IMR-90 (cell line): ENCODE measurements around the gene SLC34A3. TPM values are rescaled to one million over a fixed set of nuclear protein-coding genes. Genes with fewer than 3 reads are reported as not detected.

Source experiments
- ATAC-seq: fragments of 200-7000 bp; cut with Tn5 transposase; 2 replicates; pipeline ENCODE4 v1.9.1; 2020; ENCODE audit warnings: low read depth, mild to moderate bottlenecking, moderate library complexity
- BruUV-seq: library from RNA; stranded (reverse); fragments of 400-500 nt; replicated peaks from 2 replicates; lab custom pipeline; 2021; lab: Mats Ljungman, UMichigan
- CTCF ChIA-PET: fragments of 300-600 bp; formaldehyde crosslinking; extraction: SDS; loops from one replicate; lab custom pipeline; 2021; ENCODE audit warnings: antibody characterized with exemption; lab: Yijun Ruan, JAX
- POLR2A ChIA-PET: fragments of 300-600 bp; sonication (Branson Sonifier 250); formaldehyde crosslinking; loops from one replicate; lab custom pipeline; 2022; ENCODE audit warnings: antibody characterized with exemption; ENCODE audit not compliant: unreplicated experiment; lab: Charles Lee
- DNase-seq: peaks from one replicate; pipeline ENCODE4 v3.0.0; 2013
- H2AFZ ChIP-seq: replicated peaks from 2 replicates; pipeline ENCODE3; 2013; ENCODE audit warnings: low read length, mild to moderate bottlenecking; ENCODE audit not compliant: poor library complexity
- H2AK5ac ChIP-seq: 2 replicates; pipeline ENCODE4 v1.6.1; 2013; ENCODE audit warnings: low read depth, low read length, inconsistent platforms
- H2AK9ac ChIP-seq: replicated peaks from 2 replicates; pipeline ENCODE3; 2013; ENCODE audit warnings: mild to moderate bottlenecking, low read depth, low read length, moderate library complexity; ENCODE audit not compliant: poor library complexity
- H2BK120ac ChIP-seq: 2 replicates; pipeline ENCODE4 v1.6.1; 2013; ENCODE audit warnings: low read depth, low read length, inconsistent platforms
- H2BK15ac ChIP-seq: 3 replicates; pipeline ENCODE4 v1.6.1; 2013; ENCODE audit warnings: low read depth, low read length, inconsistent platforms
- H2BK20ac ChIP-seq: 2 replicates; pipeline ENCODE4 v1.6.1; 2013; ENCODE audit warnings: low read depth, mild to moderate bottlenecking, inconsistent platforms, low read length, moderate library complexity
- H2BK5ac ChIP-seq: 2 replicates; pipeline ENCODE4 v1.6.1; 2013; ENCODE audit warnings: mild to moderate bottlenecking, low read depth, low read length, inconsistent platforms; ENCODE audit not compliant: poor library complexity, severe bottlenecking
- H3K14ac ChIP-seq: replicated peaks from 2 replicates; pipeline ENCODE4 v1.6.1; 2013; ENCODE audit warnings: low read depth, low read length, inconsistent platforms
- H3K18ac ChIP-seq: 2 replicates; pipeline ENCODE4 v1.6.1; 2013; ENCODE audit warnings: low read depth, low read length, control low read depth
- H3K23ac ChIP-seq: 2 replicates; pipeline ENCODE4 v1.6.1; 2013; ENCODE audit warnings: low read depth, low read length, inconsistent platforms
- H3K27ac ChIP-seq: 2 replicates; pipeline ENCODE4 v1.5.1; 2013; ENCODE audit warnings: mild to moderate bottlenecking, control low read depth, low read length; ENCODE audit not compliant: insufficient read depth
- H3K27me3 ChIP-seq: 2 replicates; pipeline ENCODE4 v1.6.1; 2013; ENCODE audit warnings: low read length; ENCODE audit not compliant: control insufficient read depth, insufficient read depth
- H3K36me3 ChIP-seq: 2 replicates; pipeline ENCODE4 v1.6.1; 2013; ENCODE audit warnings: low read length, mixed read lengths; ENCODE audit not compliant: control insufficient read depth, insufficient read depth
- H3K4ac ChIP-seq: 2 replicates; pipeline ENCODE4 v1.6.1; 2013; ENCODE audit warnings: low read depth, low read length, inconsistent platforms
- H3K4me1 ChIP-seq: 2 replicates; pipeline ENCODE4 v1.6.1; 2013; ENCODE audit warnings: low read length, mixed read lengths; ENCODE audit not compliant: control insufficient read depth, insufficient read depth
- H3K4me2 ChIP-seq: 2 replicates; pipeline ENCODE4 v1.6.1; 2013; ENCODE audit warnings: low read depth, mild to moderate bottlenecking, control low read depth, low read length, moderate library complexity
- H3K4me3 ChIP-seq: 2 replicates; pipeline ENCODE4 v1.5.1; 2013; ENCODE audit warnings: low read depth, mild to moderate bottlenecking, control low read depth, low read length, moderate library complexity; ENCODE audit not compliant: insufficient read depth
- H3K56ac ChIP-seq: 2 replicates; pipeline ENCODE4 v1.6.1; 2013; ENCODE audit warnings: low read length, inconsistent platforms; ENCODE audit not compliant: insufficient read depth; ENCODE audit errors: extremely low read depth
- H3K79me1 ChIP-seq, 2 experiments: 2 replicates each; pipeline ENCODE4 v1.6.1; 2013; ENCODE audit warnings: low read length in 2 of 2, inconsistent platforms in 1 of 2, low read depth in 1 of 2
- H3K9ac ChIP-seq: 2 replicates; pipeline ENCODE4 v1.6.1; 2013; ENCODE audit warnings: low read depth, low read length, control low read depth
- H3K9me1 ChIP-seq: 2 replicates; pipeline ENCODE4 v1.6.1; 2013; ENCODE audit warnings: low read length, inconsistent platforms; ENCODE audit not compliant: insufficient read depth
- H3K9me3 ChIP-seq: 2 replicates; pipeline ENCODE4 v1.6.1; 2013; ENCODE audit warnings: low read length; ENCODE audit not compliant: control insufficient read depth, insufficient read depth
- H4K20me1 ChIP-seq: 2 replicates; pipeline ENCODE4 v1.6.1; 2013; ENCODE audit warnings: low read length, inconsistent platforms; ENCODE audit not compliant: insufficient read depth
- H4K5ac ChIP-seq: 2 replicates; pipeline ENCODE4 v1.6.1; 2013; ENCODE audit warnings: mild to moderate bottlenecking, low read depth, low read length, control low read depth
- H4K8ac ChIP-seq, 2 experiments: 2 replicates each; pipeline ENCODE4 v1.6.1; 2013; ENCODE audit warnings: low read depth in 2 of 2, low read length in 2 of 2, control low read depth in 1 of 2, inconsistent platforms in 1 of 2
- H4K91ac ChIP-seq: 2 replicates; pipeline ENCODE4 v1.6.1; 2013; ENCODE audit warnings: low read depth, low read length, inconsistent platforms; ENCODE audit not compliant: insufficient read depth
- MAFK ChIP-seq: IDR thresholded peaks from 2 replicates; pipeline ENCODE4 v1.6.1; 2012; ENCODE audit warnings: low read depth, low read length, improper control_type of control experiment
- MXI1 ChIP-seq: IDR thresholded peaks from 2 replicates; pipeline ENCODE4 v1.6.1; 2012; ENCODE audit warnings: low read depth, mild to moderate bottlenecking, low read length, moderate library complexity, borderline replicate concordance
- RFX5 ChIP-seq: IDR thresholded peaks from 2 replicates; pipeline ENCODE4 v1.8.0; 2012; ENCODE audit warnings: low read depth, mild to moderate bottlenecking, low read length, moderate library complexity
- WGBS, 2 experiments: methylation state at CpG; one replicate each; pipeline versions ENCODE4 v1.1.5 to v1.1.7; 2013; ENCODE audit warnings: missing lambda C conversion rate in 2 of 2; ENCODE audit not compliant: insufficient read length in 1 of 2; ENCODE audit errors: extremely low coverage in 2 of 2; 5-methylcytosine and 5-hydroxymethylcytosine counted together
- dilution Hi-C: fragments of 300-500 bp; cut with HindIII; formaldehyde crosslinking; loops from one replicate; pipeline ENCODE4 v1.14.3; 2018; ENCODE audit warnings: low sequenced_read_pairs; ENCODE audit not compliant: unreplicated experiment
- in situ Hi-C: fragments of 300-500 bp; cut with MboI; formaldehyde crosslinking; loops from 3 replicates; pipeline ENCODE4 v1.14.3; 2019; ENCODE audit warnings: low sequenced_read_pairs, inconsistent platforms, mixed read lengths
- intact Hi-C: fragments of 100-400 bp; cut with micrococcal nuclease; formaldehyde crosslinking; loops from 2 replicates; pipeline ENCODE4 v1.10.0; 2022
- polyA plus RNA-seq, 3 experiments: library from polyadenylated mRNA; depleted of rRNA; stranded (reverse); fragments of >200 nt; gene quantifications; 2 replicates each; pipeline ENCODE4 v1.2.3, GENCODE V29; 2012; ENCODE audit warnings: low replicate concordance in 1 of 3
- total RNA-seq: library from RNA; depleted of rRNA; stranded (reverse); fragments of >200 nt; gene quantifications from 2 replicates; pipeline ENCODE4 v1.2.3, GENCODE V29; 2012
- TF ChIP-seq, protein P1 (sequence below): fragments of 150-350 bp; IDR thresholded peaks from 2 replicates; pipeline ENCODE4 v1.6.1; 2017; ENCODE audit warnings: mild to moderate bottlenecking, antibody characterized with exemption, low read length, low read depth

SLC34A3 gene
- total and polyA plus RNA-seq, 2 of the 4 experiments (the other 2 are of a cell fraction), result not detected

DNA sequence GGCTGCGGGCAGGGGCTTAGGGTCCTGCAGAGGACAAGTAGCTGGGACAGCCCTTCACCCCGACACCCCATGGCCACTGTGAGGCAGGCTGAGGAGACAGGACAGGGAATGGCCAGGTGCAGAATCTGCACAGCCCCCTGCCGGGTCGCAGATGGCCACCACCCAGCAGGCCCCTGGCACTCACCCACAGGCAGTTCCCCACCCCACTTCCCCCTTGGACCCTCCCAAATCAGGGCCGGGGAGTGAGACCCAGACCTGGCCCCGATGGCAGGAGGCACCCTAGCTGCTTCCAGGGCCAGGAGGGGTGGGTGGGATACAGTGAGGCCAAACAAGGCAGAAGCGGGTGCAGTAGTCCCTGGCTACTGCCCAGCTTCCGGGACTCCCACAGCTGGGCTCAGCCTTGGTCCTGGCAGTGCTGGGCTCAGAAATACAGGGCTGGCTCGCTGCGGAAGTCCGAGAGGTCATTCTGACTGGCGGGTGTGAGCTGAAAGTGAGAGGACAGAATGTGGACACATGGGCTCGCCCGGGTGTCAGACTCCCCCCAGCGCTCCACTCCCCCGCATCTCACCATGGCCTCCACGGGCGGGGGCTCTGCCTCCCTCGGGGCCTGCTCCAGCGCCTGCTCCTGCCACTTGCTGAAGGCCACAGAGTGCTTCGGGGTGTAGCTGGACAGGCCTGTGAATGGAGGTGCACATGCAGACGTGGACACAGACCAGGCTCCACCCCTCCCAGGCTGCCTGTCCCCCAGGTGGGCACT is 38.8 kb upstream of the SLC34A3 start:
- 87% methylated on average over 9 of the region's 22 CpGs; no CpG with 5 or more reads in 1 of the 2 experiments for WGBS, 2 experiments
- H3K23ac ChIP-seq, result no peak overlapping the region
- no peak overlapping the region for H3K4me2 ChIP-seq
- intact Hi-C loops, result no loop called here
- no peak overlapping the region for H3K4ac ChIP-seq
- H3K27me3 ChIP-seq, result no peaks in the 10 kb centered on the region
- no TSS peak for BruUV-seq
- H3K14ac ChIP-seq, result no peak overlapping the region
- DNase-seq (no peak), ATAC-seq (no peak)
- in situ Hi-C loops, result no loop called here
- no peak overlapping the region for H3K56ac ChIP-seq
- H2BK5ac ChIP-seq, result no peak overlapping the region
- H3K4me1 ChIP-seq, result peaks cover 16% of the 10 kb centered on the region
- H2AK5ac ChIP-seq, result no peak overlapping the region
- H4K5ac ChIP-seq, result no peak overlapping the region
- no peak overlapping the region for H3K9ac ChIP-seq
- no peak overlapping the region for H2BK20ac ChIP-seq
- no peaks in the 10 kb centered on the region for H3K9me3 ChIP-seq
- no peak overlapping the region for H2BK15ac ChIP-seq
- H3K18ac ChIP-seq, result no peak overlapping the region
- no peak overlapping the region for H2AK9ac ChIP-seq
- H4K20me1 ChIP-seq, result peaks cover 31% of the 10 kb centered on the region
- no peaks in the 10 kb centered on the region for H3K9me1 ChIP-seq
- H2AFZ ChIP-seq, result no peak overlapping the region
- CTCF ChIA-PET, result no interaction called here
- H3K27ac ChIP-seq, result no peak overlapping the region
- no peak overlapping the region for H2BK120ac ChIP-seq
- POLR2A ChIA-PET, result no interaction called here
- H3K4me3 ChIP-seq, result no peak overlapping the region
- no peak overlapping the region for H4K8ac ChIP-seq
- peaks cover 5 to 74% of the 10 kb centered on the region in 2 experiments for H3K79me1 ChIP-seq
- TF ChIP-seq, protein P1, sequence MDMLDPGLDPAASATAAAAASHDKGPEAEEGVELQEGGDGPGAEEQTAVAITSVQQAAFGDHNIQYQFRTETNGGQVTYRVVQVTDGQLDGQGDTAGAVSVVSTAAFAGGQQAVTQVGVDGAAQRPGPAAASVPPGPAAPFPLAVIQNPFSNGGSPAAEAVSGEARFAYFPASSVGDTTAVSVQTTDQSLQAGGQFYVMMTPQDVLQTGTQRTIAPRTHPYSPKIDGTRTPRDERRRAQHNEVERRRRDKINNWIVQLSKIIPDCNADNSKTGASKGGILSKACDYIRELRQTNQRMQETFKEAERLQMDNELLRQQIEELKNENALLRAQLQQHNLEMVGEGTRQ, result no peak
- TF ChIP-seq MAFK, result no peak
- TF ChIP-seq MXI1, result no peak
- no peak for TF ChIP-seq RFX5
- no peak overlapping the region for H4K91ac ChIP-seq
- dilution Hi-C loops, result no loop called here
- peaks cover 28% of the 10 kb centered on the region for H3K36me3 ChIP-seq
